ENCODE measurements around the gene ZBTB7A. TPM values are rescaled to one million over a fixed set of nuclear protein-coding genes. Genes with fewer than 3 reads are reported as not detected.

Gene ZBTB7A
- total RNA-seq, 4 donors from 2014 or later, result 60.3 to 94.2 (median 77.4) TPM

GRCh38 chr19:4061683-4062418 is 4.8 kb downstream of the ZBTB7A start:
- TF ChIP-seq EP300 (IDR thresholded peaks at IDR 0.05), result no peak
- TF ChIP-seq, protein P1, sequence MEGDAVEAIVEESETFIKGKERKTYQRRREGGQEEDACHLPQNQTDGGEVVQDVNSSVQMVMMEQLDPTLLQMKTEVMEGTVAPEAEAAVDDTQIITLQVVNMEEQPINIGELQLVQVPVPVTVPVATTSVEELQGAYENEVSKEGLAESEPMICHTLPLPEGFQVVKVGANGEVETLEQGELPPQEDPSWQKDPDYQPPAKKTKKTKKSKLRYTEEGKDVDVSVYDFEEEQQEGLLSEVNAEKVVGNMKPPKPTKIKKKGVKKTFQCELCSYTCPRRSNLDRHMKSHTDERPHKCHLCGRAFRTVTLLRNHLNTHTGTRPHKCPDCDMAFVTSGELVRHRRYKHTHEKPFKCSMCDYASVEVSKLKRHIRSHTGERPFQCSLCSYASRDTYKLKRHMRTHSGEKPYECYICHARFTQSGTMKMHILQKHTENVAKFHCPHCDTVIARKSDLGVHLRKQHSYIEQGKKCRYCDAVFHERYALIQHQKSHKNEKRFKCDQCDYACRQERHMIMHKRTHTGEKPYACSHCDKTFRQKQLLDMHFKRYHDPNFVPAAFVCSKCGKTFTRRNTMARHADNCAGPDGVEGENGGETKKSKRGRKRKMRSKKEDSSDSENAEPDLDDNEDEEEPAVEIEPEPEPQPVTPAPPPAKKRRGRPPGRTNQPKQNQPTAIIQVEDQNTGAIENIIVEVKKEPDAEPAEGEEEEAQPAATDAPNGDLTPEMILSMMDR (IDR thresholded peaks at IDR 0.05), result no peak
- no peak for TF ChIP-seq POLR2A (IDR thresholded peaks at IDR 0.05)
- TF ChIP-seq POLR2AphosphoS5 (IDR thresholded peaks at IDR 0.05), result no peak
- Histone ChIP-seq H3K27me3 (no peaks in the 10 kb centered on the region), H3K36me3 (no peaks in the 10 kb centered on the region), H3K27ac (peak overlapping the region; percentile 86), H3K4me3 (peak overlapping the region; percentile 99), H3K9me3 (no peaks in the 10 kb centered on the region), H3K4me1 (peaks cover 73% of the 10 kb centered on the region)
- DNase-seq (ENCODE audit: low spot score in 2 of 2), result peak in 1 of 2 donors; percentile 78
- 44% methylated on average over 6 of the region's 29 CpGs for WGBS

GRCh38 chr19:4061178-4061682 is 5.5 kb downstream of the ZBTB7A start:
- H3K36me3 ChIP-seq, result no peaks in the 10 kb centered on the region
- H3K4me1 ChIP-seq, result peaks cover 73% of the 10 kb centered on the region
- H3K27ac ChIP-seq, result peak overlapping the region; percentile 86
- peak; percentile 95 to 96 for DNase-seq (ENCODE audit: low spot score in 2 of 2)
- WGBS, result 0% methylated on average over 1 of the region's 23 CpGs
- H3K27me3 ChIP-seq, result no peaks in the 10 kb centered on the region
- peak overlapping the region; percentile 99 for H3K4me3 ChIP-seq
- TF ChIP-seq POLR2A (IDR thresholded peaks at IDR 0.05) (no peak), POLR2AphosphoS5 (IDR thresholded peaks at IDR 0.05) (peak in 1 of 3 donors; percentile 55)
- H3K9me3 ChIP-seq, result no peaks in the 10 kb centered on the region

- TF ChIP-seq POLR2AphosphoS5 (IDR thresholded peaks at IDR 0.05) (no peak), EP300 (IDR thresholded peaks at IDR 0.05) (no peak), POLR2A (IDR thresholded peaks at IDR 0.05) (no peak)
- TF ChIP-seq, protein P1 (IDR thresholded peaks at IDR 0.05), result no peak
- 41% methylated on average over 6 of the region's 16 CpGs for WGBS
- no peak for DNase-seq (ENCODE audit: low spot score in 2 of 2)
- H3K27ac ChIP-seq, result peak overlapping the region; percentile 86
- peak overlapping the region; percentile 99 for H3K4me3 ChIP-seq
- H3K9me3 ChIP-seq, result no peaks in the 10 kb centered on the region
- H3K4me1 ChIP-seq, result peaks cover 73% of the 10 kb centered on the region
- H3K36me3 ChIP-seq, result no peaks in the 10 kb centered on the region
- H3K27me3 ChIP-seq, result no peaks in the 10 kb centered on the region
These were observed 6.0 kb downstream of the ZBTB7A start for GRCh38 chr19:4060621-4061177.

DNA sequence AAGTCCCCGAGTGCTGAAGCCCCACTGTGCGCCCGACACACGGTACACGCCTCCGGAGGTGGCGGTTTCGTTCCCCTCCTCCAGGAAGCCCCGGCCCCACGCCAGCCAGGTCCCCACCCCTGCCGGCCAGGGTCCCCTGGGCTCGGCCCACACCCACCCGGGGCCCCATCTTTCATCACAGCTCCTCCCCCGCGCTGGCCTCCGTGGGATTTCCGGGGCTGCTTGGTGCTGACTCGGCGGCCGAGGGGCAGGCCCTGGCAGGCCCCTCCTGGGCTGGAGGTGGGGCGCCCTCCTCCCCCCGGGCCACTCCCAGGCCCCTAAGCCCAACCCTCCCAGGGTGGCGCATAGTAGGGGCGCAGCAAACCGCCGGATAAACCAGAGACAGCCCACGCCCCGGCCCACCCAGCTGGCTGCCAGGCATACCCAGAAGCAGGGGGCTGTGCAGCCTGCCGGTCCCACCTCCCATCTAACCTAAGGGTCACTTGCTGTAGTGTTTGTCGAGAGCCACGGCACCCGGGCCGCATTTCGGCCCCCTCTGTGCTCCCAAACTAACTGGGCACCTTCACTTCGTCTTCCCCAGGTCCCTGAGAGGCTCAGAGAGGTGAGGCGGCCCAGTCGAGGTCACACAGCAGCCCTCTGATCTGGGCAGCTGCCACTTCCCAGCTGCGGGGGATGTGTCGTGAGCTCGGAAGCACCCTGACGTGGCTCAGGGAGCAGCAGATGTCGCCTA is 6.6 kb downstream of the ZBTB7A start:
- WGBS, result 48% methylated on average over 5 of the region's 42 CpGs
- Histone ChIP-seq H3K9me3 (no peaks in the 10 kb centered on the region), H3K27ac (peak overlapping the region; percentile 86), H3K4me3 (peak overlapping the region; percentile 99), H3K36me3 (peaks cover 4% of the 10 kb centered on the region), H3K27me3 (no peaks in the 10 kb centered on the region), H3K4me1 (peaks cover 73% of the 10 kb centered on the region)
- TF ChIP-seq EP300 (IDR thresholded peaks at IDR 0.05) (no peak), POLR2AphosphoS5 (IDR thresholded peaks at IDR 0.05) (peak in 1 of 3 donors; percentile 33)
- peak; percentile 88 to 91 for DNase-seq (ENCODE audit: low spot score in 2 of 2)

- 18% methylated on average over 7 of the region's 19 CpGs for WGBS
- Histone ChIP-seq H3K4me3 (peak overlapping the region; percentile 99), H3K27ac (peak overlapping the region; percentile 86), H3K27me3 (no peaks in the 10 kb centered on the region), H3K9me3 (no peaks in the 10 kb centered on the region), H3K36me3 (peaks cover 10% of the 10 kb centered on the region), H3K4me1 (peaks cover 74% of the 10 kb centered on the region)
- TF ChIP-seq, protein P1 (IDR thresholded peaks at IDR 0.05), result no peak
- no peak for TF ChIP-seq POLR2AphosphoS5 (IDR thresholded peaks at IDR 0.05)
- TF ChIP-seq EP300 (IDR thresholded peaks at IDR 0.05), result no peak
- no peak for DNase-seq (ENCODE audit: low spot score in 2 of 2)
These were observed 7.2 kb downstream of the ZBTB7A start for GRCh38 chr19:4059453-4059871.
